Osteoblast (primary cell): ENCODE results near the gene CACNA1C. TPM values are rescaled to one million over a fixed set of nuclear protein-coding genes. Genes with fewer than 3 reads are reported as not detected.

Experiments used
- DNase-seq: peaks from one replicate; pipeline ENCODE4 v3.0.0; 2011; ENCODE audit warnings: low spot score, mixed read lengths; ENCODE audit not compliant: insufficient read length; ENCODE audit errors: missing footprints
- H2AFZ ChIP-seq: 2 replicates; pipeline ENCODE4 v1.6.0; 2011; ENCODE audit warnings: mild to moderate bottlenecking, low read length
- H3K27ac ChIP-seq: 2 replicates; pipeline ENCODE4 v1.5.1; 2011; ENCODE audit warnings: mild to moderate bottlenecking, low read depth, low read length, moderate library complexity
- H3K27me3 ChIP-seq: 2 replicates; pipeline ENCODE4 v1.6.0; 2012; ENCODE audit warnings: mild to moderate bottlenecking, control low read depth, inconsistent platforms, low read length, moderate library complexity; ENCODE audit not compliant: insufficient read depth
- H3K36me3 ChIP-seq: 2 replicates; pipeline ENCODE4 v1.5.1; 2011; ENCODE audit warnings: mild to moderate bottlenecking, low read length, control low read depth, moderate library complexity; ENCODE audit not compliant: insufficient read depth
- H3K4me1 ChIP-seq: 2 replicates; pipeline ENCODE4 v1.5.1; 2011; ENCODE audit warnings: mild to moderate bottlenecking, low read length, control low read depth, moderate library complexity; ENCODE audit not compliant: insufficient read depth
- H3K4me2 ChIP-seq: 2 replicates; pipeline ENCODE4 v1.6.0; 2011; ENCODE audit warnings: mild to moderate bottlenecking, low read length; ENCODE audit not compliant: insufficient read depth
- H3K4me3 ChIP-seq: fragments of 200-600 bp; sonication (generic); 3 replicates; pipeline ENCODE4 v1.5.1; 2012; ENCODE audit warnings: mild to moderate bottlenecking, low read length, inconsistent platforms; ENCODE audit not compliant: insufficient read depth
- H3K79me2 ChIP-seq: 2 replicates; pipeline ENCODE4 v1.6.0; 2012; ENCODE audit warnings: mild to moderate bottlenecking, low read length, control low read depth, inconsistent platforms; ENCODE audit not compliant: insufficient read depth
- H3K9me3 ChIP-seq: 2 replicates; pipeline ENCODE4 v1.5.1; 2011; ENCODE audit warnings: low read depth, low read length, control low read depth
- H4K20me1 ChIP-seq: 2 replicates; pipeline ENCODE4 v1.6.0; 2012; ENCODE audit warnings: mild to moderate bottlenecking, low read length, control low read depth; ENCODE audit not compliant: insufficient read depth
- CTCF ChIP-seq: IDR thresholded peaks from 2 replicates; pipeline ENCODE4 v1.5.1; 2011; ENCODE audit warnings: mild to moderate bottlenecking, low read depth, low read length, moderate library complexity; ENCODE audit errors: extremely low read depth
- total RNA-seq: library from RNA; depleted of rRNA; stranded (reverse); fragments of >200 nt; gene quantifications from 2 replicates; pipeline ENCODE4 v1.2.3, GENCODE V29; 2012

The CACNA1C gene
- total RNA-seq, 1 donor, result 19.2 TPM

GRCh38 chr12:2390850-2391390 lies 338.1 kb downstream of the CACNA1C start:
- Histone ChIP-seq H2AFZ (no peak overlapping the region), H3K4me3 (no peak overlapping the region), H3K9me3 (no peaks in the 10 kb centered on the region), H3K4me2 (no peak overlapping the region), H3K79me2 (peaks cover 5% of the 10 kb centered on the region), H3K4me1 (peaks cover 19% of the 10 kb centered on the region), H3K27ac (no peak overlapping the region), H4K20me1 (peaks cover 18% of the 10 kb centered on the region), H3K27me3 (no peaks in the 10 kb centered on the region), H3K36me3 (no peaks in the 10 kb centered on the region)
- no peak for TF ChIP-seq CTCF
- no peak for DNase-seq

- H3K4me1 ChIP-seq, result peaks cover 24% of the 10 kb centered on the region
- TF ChIP-seq CTCF, result no peak
Observed at GRCh38 chr12:2391740-2392331, 339.0 kb downstream of the CACNA1C start.

GRCh38 chr12:2393016-2393415 lies 340.2 kb downstream of the CACNA1C start:
- Histone ChIP-seq H3K9me3 (no peaks in the 10 kb centered on the region), H3K4me2 (no peak overlapping the region), H3K36me3 (no peaks in the 10 kb centered on the region), H3K79me2 (peaks cover 5% of the 10 kb centered on the region), H3K4me1 (peaks cover 31% of the 10 kb centered on the region), H3K27me3 (no peaks in the 10 kb centered on the region), H3K27ac (no peak overlapping the region), H2AFZ (no peak overlapping the region), H3K4me3 (no peak overlapping the region), H4K20me1 (peaks cover 34% of the 10 kb centered on the region)
- no peak for DNase-seq
- no peak for TF ChIP-seq CTCF

More at GRCh38 chr12:2391740-2392331, 339.0 kb downstream of the CACNA1C start:
- Histone ChIP-seq H3K4me3 (no peak overlapping the region), H3K4me2 (no peak overlapping the region), H3K79me2 (peaks cover 5% of the 10 kb centered on the region), H3K27ac (no peak overlapping the region), H3K36me3 (no peaks in the 10 kb centered on the region), H3K9me3 (no peaks in the 10 kb centered on the region), H3K27me3 (no peaks in the 10 kb centered on the region), H4K20me1 (peaks cover 27% of the 10 kb centered on the region), H2AFZ (no peak overlapping the region)
- DNase-seq, result no peak

GRCh38 chr12:2393996-2394395 lies 341.2 kb downstream of the CACNA1C start:
- Histone ChIP-seq H3K4me1 (peaks cover 30% of the 10 kb centered on the region), H2AFZ (no peak overlapping the region), H3K4me2 (no peak overlapping the region), H3K36me3 (no peaks in the 10 kb centered on the region), H3K9me3 (no peaks in the 10 kb centered on the region), H3K79me2 (peaks cover 2% of the 10 kb centered on the region), H3K27ac (no peak overlapping the region), H3K4me3 (no peak overlapping the region), H3K27me3 (no peaks in the 10 kb centered on the region), H4K20me1 (peaks cover 36% of the 10 kb centered on the region)
- DNase-seq, result no peak
- no peak for TF ChIP-seq CTCF
